ENCODE results near the gene PEMT.

DNA sequence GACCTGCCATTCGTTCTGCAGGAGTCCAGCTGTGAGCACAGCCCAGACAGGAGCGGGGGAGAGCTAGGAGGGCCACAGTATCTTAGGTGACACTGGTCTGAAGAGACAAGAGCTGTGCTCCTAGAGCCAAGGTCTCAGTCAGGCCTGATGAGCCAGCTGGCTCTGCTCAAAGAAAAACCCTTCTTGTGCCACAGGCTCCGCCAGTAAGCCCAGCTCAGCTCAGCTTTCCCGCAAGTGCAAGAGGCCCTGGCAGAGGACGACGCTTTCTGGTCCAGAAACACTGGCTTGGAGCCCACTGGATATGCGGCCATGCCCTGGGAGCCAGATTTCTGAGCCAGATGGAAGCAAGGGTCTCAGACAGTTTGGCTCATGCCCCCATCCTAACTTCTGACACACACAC lies 23.9 kb downstream of the PEMT start:
- TF ChIP-seq ZNF223 (tag by site-specific recombination; IDR thresholded peaks at IDR 0.05) (no peak), GLI4 (tag by site-specific recombination; IDR thresholded peaks at IDR 0.05) (no peak), ZNF24 (tag by site-specific recombination; IDR thresholded peaks at IDR 0.05) (no peak)
- TF ChIP-seq, protein P1, sequence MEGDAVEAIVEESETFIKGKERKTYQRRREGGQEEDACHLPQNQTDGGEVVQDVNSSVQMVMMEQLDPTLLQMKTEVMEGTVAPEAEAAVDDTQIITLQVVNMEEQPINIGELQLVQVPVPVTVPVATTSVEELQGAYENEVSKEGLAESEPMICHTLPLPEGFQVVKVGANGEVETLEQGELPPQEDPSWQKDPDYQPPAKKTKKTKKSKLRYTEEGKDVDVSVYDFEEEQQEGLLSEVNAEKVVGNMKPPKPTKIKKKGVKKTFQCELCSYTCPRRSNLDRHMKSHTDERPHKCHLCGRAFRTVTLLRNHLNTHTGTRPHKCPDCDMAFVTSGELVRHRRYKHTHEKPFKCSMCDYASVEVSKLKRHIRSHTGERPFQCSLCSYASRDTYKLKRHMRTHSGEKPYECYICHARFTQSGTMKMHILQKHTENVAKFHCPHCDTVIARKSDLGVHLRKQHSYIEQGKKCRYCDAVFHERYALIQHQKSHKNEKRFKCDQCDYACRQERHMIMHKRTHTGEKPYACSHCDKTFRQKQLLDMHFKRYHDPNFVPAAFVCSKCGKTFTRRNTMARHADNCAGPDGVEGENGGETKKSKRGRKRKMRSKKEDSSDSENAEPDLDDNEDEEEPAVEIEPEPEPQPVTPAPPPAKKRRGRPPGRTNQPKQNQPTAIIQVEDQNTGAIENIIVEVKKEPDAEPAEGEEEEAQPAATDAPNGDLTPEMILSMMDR (tag by site-specific recombination; IDR thresholded peaks at IDR 0.05) = no peak

Measured in HEK293 (cell line).